Measurements from ENCODE around the gene FAM107A. TPM values are rescaled to one million over a fixed set of nuclear protein-coding genes. Genes with fewer than 3 reads are reported as not detected.

FAM107A gene
- total RNA-seq, result 10 to 100 TPM; 10.8 to 19.0 (median 17.8) TPM
- 10 to 100 TPM; 16.5 to 24.0 (median 22.6) TPM for polyA plus RNA-seq
- long read RNA-seq, donor 1, transcript FAM107A-201 (4 exons, 3,367 nt), result major isoform, 6 of 7 reads
- long read RNA-seq, donor 1, partial matches to known transcripts, result 0 of 7 reads
- long read RNA-seq, donor 1, other reads (novel, unspliced or antisense), result 1 of 7 reads
- long read RNA-seq, donor 2, transcript FAM107A-201 (4 exons, 3,367 nt), result major isoform, 14 of 28 reads
- long read RNA-seq, donor 2, partial matches to known transcripts, result 1 of 28 reads
- long read RNA-seq, donor 2, other reads (novel, unspliced or antisense), result 13 of 28 reads

- H3K9me3 ChIP-seq, result no peaks in the 10 kb centered on the region
- DNase-seq (peak in 1 of 2 donors; percentile 73), ATAC-seq (peak; percentile 30 to 76 (median 61))
- TF ChIP-seq CTCF (IDR thresholded peaks at IDR 0.05), result no peak
- H3K4me1 ChIP-seq, result no peaks in the 10 kb centered on the region
- H3K27ac ChIP-seq, result peak within 1 kb of the TSS; percentile 65
- no peaks in the 10 kb centered on the region for H3K36me3 ChIP-seq (ENCODE audit: insufficient read depth in 1 of 2, low read depth in 1 of 2)
- intact Hi-C loops (cut with DNase I), result no loop called here
- H3K4me3 ChIP-seq, result peak within 1 kb of the TSS; percentile 59
- WGBS, 3 donors, result 14 to 21% (median 19%) methylated on average over 12 of the region's 12 CpGs
- H3K27me3 ChIP-seq (ENCODE audit: insufficient read depth in 3 of 3, low read length in 2 of 3), result peaks cover 0 to 3% (median 0%) of the 10 kb centered on the region in 3 donors
Observed at GRCh38 chr3:58577269-58577821, at the start of gene FAM107A. Gene FAM107A, minus strand, starts transcription at chr3:58577391. Its CDS starts 7,531 bp downstream, at chr3:58569860.

GRCh38 chr3:58625196-58625824, 48.1 kb upstream of the FAM107A start:
- Histone ChIP-seq H3K4me1 (peaks cover 14% of the 10 kb centered on the region), H3K36me3 (ENCODE audit: insufficient read depth in 1 of 2, low read depth in 1 of 2) (no peaks in the 10 kb centered on the region), H3K9me3 (no peaks in the 10 kb centered on the region), H3K4me3 (no peak overlapping the region), H3K27ac (no peak overlapping the region), H3K27me3 (ENCODE audit: insufficient read depth in 3 of 3, low read length in 2 of 3) (no peaks in the 10 kb centered on the region)
- no peak for DNase-seq
- TF ChIP-seq CTCF (IDR thresholded peaks at IDR 0.05), result no peak
- intact Hi-C loops (cut with DNase I), result no loop called here
- ATAC-seq, result no peak
- WGBS, 3 donors, result 93 to 94% (median 93%) methylated on average over 9 of the region's 9 CpGs

GRCh38 chr3:58624550-58624949, 47.4 kb upstream of the FAM107A start:
- Histone ChIP-seq H3K27ac (no peak overlapping the region), H3K4me3 (no peak overlapping the region), H3K4me1 (peaks cover 9% of the 10 kb centered on the region), H3K9me3 (no peaks in the 10 kb centered on the region), H3K36me3 (ENCODE audit: insufficient read depth in 1 of 2, low read depth in 1 of 2) (no peaks in the 10 kb centered on the region), H3K27me3 (ENCODE audit: insufficient read depth in 3 of 3, low read length in 2 of 3) (no peaks in the 10 kb centered on the region)
- no peak for TF ChIP-seq CTCF (IDR thresholded peaks at IDR 0.05)
- ATAC-seq (no peak), DNase-seq (no peak)
- intact Hi-C loops (cut with DNase I), result no loop called here
- 57 to 72% (median 65%) methylated on average over 3 of the region's 3 CpGs for WGBS, 3 donors

- TF ChIP-seq CTCF (IDR thresholded peaks at IDR 0.05), result no peak
- DNase-seq, result no peak
- Histone ChIP-seq H3K36me3 (ENCODE audit: insufficient read depth in 1 of 2, low read depth in 1 of 2) (no peaks in the 10 kb centered on the region), H3K27ac (no peak overlapping the region), H3K4me1 (peaks cover 4% of the 10 kb centered on the region), H3K9me3 (no peaks in the 10 kb centered on the region), H3K4me3 (no peak overlapping the region), H3K27me3 (ENCODE audit: insufficient read depth in 3 of 3, low read length in 2 of 3) (no peaks in the 10 kb centered on the region)
- ATAC-seq, result no peak
- 82 to 87% (median 82%) methylated on average over 5 of the region's 5 CpGs for WGBS, 3 donors
- intact Hi-C loops (cut with DNase I), result no loop called here
Observed at GRCh38 chr3:58623961-58624360, 46.8 kb upstream of the FAM107A start.
